ENCODE data around the gene DENND2D.

The DENND2D gene

GRCh38 chr1:111174070-111174469, 26.4 kb downstream of the DENND2D start:
- DNase-seq: no peak

- no peak for DNase-seq
Measured at GRCh38 chr1:111172463-111172862, 28.0 kb downstream of the DENND2D start.

GRCh38 chr1:111164151-111164550, 36.3 kb downstream of the DENND2D start:
- no peak for DNase-seq

GRCh38 chr1:111163363-111163762, 37.1 kb downstream of the DENND2D start:
- no peak for DNase-seq

- no peak for DNase-seq
Measured at GRCh38 chr1:111162488-111162880, 38.0 kb downstream of the DENND2D start.

- DNase-seq: no peak
Measured at GRCh38 chr1:111161843-111162487, 38.5 kb downstream of the DENND2D start.

GRCh38 chr1:111157431-111157830, 43.0 kb downstream of the DENND2D start:
- DNase-seq: no peak

GRCh38 chr1:111154021-111154999, 46.1 kb downstream of the DENND2D start:
- no peak for DNase-seq

- no peak for DNase-seq
Measured at GRCh38 chr1:111151838-111152237, 48.6 kb downstream of the DENND2D start.

- no peak for DNase-seq
Measured at GRCh38 chr1:111148376-111148881, 52.0 kb downstream of the DENND2D start.

GRCh38 chr1:111147948-111148347, 52.5 kb downstream of the DENND2D start:
- no peak for DNase-seq

GRCh38 chr1:111145963-111146768, 54.3 kb downstream of the DENND2D start:
- no peak for DNase-seq

- no peak for DNase-seq
Measured at GRCh38 chr1:111145542-111145941, 54.9 kb downstream of the DENND2D start.

GRCh38 chr1:111142356-111142975, 58.0 kb downstream of the DENND2D start:
- DNase-seq: no peak

- peak; percentile 23 for DNase-seq
Measured at GRCh38 chr1:111141245-111142220, 58.9 kb downstream of the DENND2D start.

GRCh38 chr1:111140680-111140967, 59.8 kb downstream of the DENND2D start:
- peak; percentile 31 for DNase-seq

GRCh38 chr1:111139956-111140679, 60.3 kb downstream of the DENND2D start, which contains the start of the genes CEPT1 and DRAM2:
CEPT1 (plus strand) TSS chr1:111140223; CDS start chr1:111147715, 7,492 bp downstream.
DRAM2 (minus strand) TSS chr1:111140093; CDS start chr1:111131554, 8,539 bp downstream.
- peak; percentile 97 for DNase-seq

- peak; percentile 58 for DNase-seq
Measured at GRCh38 chr1:111139324-111139955, 61.0 kb downstream of the DENND2D start.

All from inflammatory macrophage treated with lipopolysaccharide for 4 hours (primary cell).